GM12878 (cell line): Measurements from ENCODE around the gene AMDHD2.

Source experiments
- ESRRA ChIP-seq: IDR thresholded peaks from 2 replicates; pipeline ENCODE4 v1.6.1; 2012; ENCODE audit warnings: mild to moderate bottlenecking, low read length, improper control_type of control experiment
- POLR2A ChIP-seq: IDR thresholded peaks from 2 replicates; pipeline ENCODE4 v1.6.1; 2011; ENCODE audit warnings: low read depth, mild to moderate bottlenecking, low read length
- ZBTB11 ChIP-seq: fragments of 450-650 bp; formaldehyde crosslinking; IDR thresholded peaks from 2 replicates; pipeline ENCODE4 v1.5.0; 2022; ENCODE audit warnings: mild to moderate bottlenecking, missing genetic modification characterization

DNA sequence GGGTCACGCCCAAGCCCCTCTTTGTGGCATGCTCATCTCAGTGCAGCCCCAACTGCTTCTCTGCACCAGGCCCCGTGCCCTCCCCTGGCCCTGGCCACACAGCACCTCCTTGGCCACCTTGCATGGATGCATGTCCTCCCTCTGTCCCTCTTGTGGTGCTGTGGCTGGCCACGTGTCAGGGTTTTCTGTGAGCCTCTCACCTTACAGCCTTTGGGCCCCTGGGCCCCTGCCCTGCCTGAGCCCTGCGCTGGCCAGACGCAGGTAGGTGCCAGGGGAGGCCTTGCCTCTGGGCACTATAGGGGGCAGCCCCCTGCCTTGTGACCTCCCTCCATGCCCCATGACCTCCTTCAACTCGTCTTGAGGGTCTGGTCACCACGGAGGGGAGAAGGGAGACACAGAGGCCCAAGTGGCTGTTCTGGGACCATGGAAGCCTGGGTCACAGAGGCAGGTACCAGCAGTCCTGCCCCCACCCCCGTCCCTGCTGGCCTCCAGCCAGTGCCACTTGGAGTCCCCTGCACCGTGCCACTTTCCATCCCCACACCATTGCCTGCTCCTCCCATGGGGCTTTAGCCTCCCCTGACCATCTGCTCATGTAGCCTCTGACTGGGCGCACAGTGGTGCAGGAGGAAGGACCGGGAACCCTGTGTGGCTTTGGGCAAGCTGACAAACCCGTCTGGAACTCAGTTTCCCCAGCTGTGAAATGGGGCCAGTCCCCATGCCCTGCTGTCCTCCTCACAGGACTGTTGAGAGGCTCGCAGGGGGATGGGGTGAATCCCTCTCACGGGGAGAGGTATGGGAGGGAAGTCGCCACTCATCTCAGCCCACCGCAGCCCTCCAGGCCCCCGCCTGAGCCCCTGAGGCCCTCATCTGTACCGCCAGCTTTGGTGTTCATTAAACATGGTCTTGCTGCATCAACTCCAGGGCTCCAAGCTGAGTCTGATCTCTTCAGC lies 17.9 kb upstream of the AMDHD2 start:
- TF ChIP-seq POLR2A (no peak), ESRRA (no peak), ZBTB11 (CRISPR knock-in tag) (no peak)
